OCI-LY3 (cell line): ENCODE data around the gene FSTL4.

Experiments used
- CTCF ChIP-seq: fragments of 200-600, 300-600 bp; sonication (generic); IDR thresholded peaks from 2 replicates; pipeline ENCODE4 v1.5.1; 2014; ENCODE audit warnings: antibody characterized with exemption, low read length, low read depth
- EZH2phosphoT487 ChIP-seq: fragments of 200-600 bp; shearing (Covaris generic); IDR thresholded peaks from 2 replicates; pipeline ENCODE4 v1.6.1; 2018; ENCODE audit warnings: antibody characterized with exemption, mixed run types, low read depth

DNA sequence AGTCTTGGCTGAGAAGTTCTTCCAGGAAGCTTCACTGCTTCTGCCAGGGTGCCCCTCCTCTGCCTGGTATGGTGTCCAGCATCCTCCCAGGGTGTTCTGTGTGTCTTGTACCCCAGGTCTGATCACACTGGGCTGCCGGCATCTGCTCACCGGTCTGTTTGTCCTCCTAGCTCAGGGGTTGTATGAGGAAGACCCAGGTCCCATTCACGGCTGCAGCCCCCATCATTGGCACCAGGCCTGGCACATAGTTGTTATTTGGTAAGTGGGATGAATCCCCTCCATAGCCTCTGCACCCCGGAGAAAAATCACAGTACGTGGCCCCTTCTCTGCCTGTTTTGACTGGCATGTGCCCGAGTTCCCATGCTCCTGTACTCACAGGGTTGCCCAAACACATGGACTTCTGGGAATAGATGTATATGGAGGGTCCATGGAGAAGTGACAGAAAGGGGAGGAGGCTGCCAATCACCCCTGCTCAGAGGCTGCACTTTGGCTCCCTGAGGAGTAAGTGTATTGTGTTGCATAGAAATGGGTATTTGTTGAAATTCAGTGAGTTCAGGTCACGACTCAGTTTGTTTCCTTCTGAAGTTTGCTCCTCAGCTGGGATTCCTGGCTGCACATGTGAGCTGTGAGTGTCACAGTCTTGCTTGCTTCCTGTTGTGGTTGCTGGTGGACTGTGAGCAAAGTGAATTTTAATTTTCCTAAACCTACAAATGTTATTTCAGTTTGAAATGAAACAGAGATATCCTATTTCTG lies 464.4 kb downstream of the FSTL4 start:
- TF ChIP-seq CTCF (no peak), EZH2phosphoT487 (no peak)
